Astrocyte (in vitro differentiated cells and primary cell): ENCODE measurements around the gene CNPPD1. TPM values are rescaled to one million over a fixed set of nuclear protein-coding genes. Genes with fewer than 3 reads are reported as not detected.

Source experiments
- DNase-seq: peaks from one replicate; pipeline ENCODE4 v3.0.0-alpha.2; 2010; ENCODE audit warnings: low read depth
- FAIRE-seq: peaks from 2 replicates; lab custom pipeline; 2011; peaks lifted over from hg19 to GRCh38; lab: Jason Lieb, UNC
- H2AFZ ChIP-seq: 2 replicates; pipeline ENCODE4 v1.6.0; 2012; ENCODE audit warnings: low read depth, low read length, inconsistent platforms
- H3K27ac ChIP-seq: 2 replicates; pipeline ENCODE4 v1.5.1; 2011; ENCODE audit warnings: low read depth, low read length, inconsistent platforms
- H3K27me3 ChIP-seq: 2 replicates; pipeline ENCODE4 v1.6.0; 2011; ENCODE audit warnings: low read length, inconsistent platforms; ENCODE audit not compliant: insufficient read depth
- H3K36me3 ChIP-seq: 2 replicates; pipeline ENCODE4 v1.5.1; 2011; ENCODE audit warnings: low read length, inconsistent platforms; ENCODE audit not compliant: insufficient read depth
- H3K4me1 ChIP-seq: 2 replicates; pipeline ENCODE4 v1.5.1; 2011; ENCODE audit warnings: low read length, inconsistent platforms; ENCODE audit not compliant: insufficient read depth
- H3K4me2 ChIP-seq: 2 replicates; pipeline ENCODE4 v1.6.0; 2012; ENCODE audit warnings: low read length, inconsistent platforms
- H3K4me3 ChIP-seq: 2 replicates; pipeline ENCODE4 v1.5.1; 2011; ENCODE audit warnings: low read depth, mild to moderate bottlenecking, low read length, inconsistent platforms; ENCODE audit not compliant: insufficient read depth
- H3K79me2 ChIP-seq: 2 replicates; pipeline ENCODE4 v1.6.0; 2012; ENCODE audit warnings: mild to moderate bottlenecking, low read length, inconsistent platforms; ENCODE audit not compliant: insufficient read depth
- H3K9ac ChIP-seq: 2 replicates; pipeline ENCODE4 v1.6.0; 2012; ENCODE audit warnings: mild to moderate bottlenecking, low read length, inconsistent platforms
- H3K9me3 ChIP-seq: 2 replicates; pipeline ENCODE4 v1.5.1; 2012; ENCODE audit warnings: low read depth, mild to moderate bottlenecking, low read length, inconsistent platforms; ENCODE audit not compliant: insufficient read depth
- H4K20me1 ChIP-seq: 2 replicates; pipeline ENCODE4 v1.6.0; 2012; ENCODE audit warnings: low read length, inconsistent platforms; ENCODE audit not compliant: insufficient read depth
- H3K27ac Mint-ChIP-seq: one replicate; pipeline ENCODE4 v1.8.0; 2021; ENCODE audit warnings: mild to moderate bottlenecking, mixed read lengths; ENCODE audit not compliant: unreplicated experiment
- H3K27me3 Mint-ChIP-seq: one replicate; pipeline ENCODE4 v1.8.0; 2021; ENCODE audit warnings: low read depth, mixed read lengths; ENCODE audit not compliant: unreplicated experiment
- H3K36me3 Mint-ChIP-seq: one replicate; pipeline ENCODE4 v1.8.0; 2021; ENCODE audit warnings: low read depth, mixed read lengths; ENCODE audit not compliant: unreplicated experiment
- H3K4me1 Mint-ChIP-seq: one replicate; pipeline ENCODE4 v1.8.0; 2021; ENCODE audit warnings: low read depth, mixed read lengths; ENCODE audit not compliant: unreplicated experiment
- H3K4me3 Mint-ChIP-seq: one replicate; pipeline ENCODE4 v1.8.0; 2021; ENCODE audit warnings: mild to moderate bottlenecking, moderate library complexity, mixed read lengths; ENCODE audit not compliant: unreplicated experiment
- H3K9me3 Mint-ChIP-seq: one replicate; pipeline ENCODE4 v1.8.0; 2021; ENCODE audit warnings: mild to moderate bottlenecking, mixed read lengths; ENCODE audit not compliant: unreplicated experiment
- EZH2 ChIP-seq: IDR thresholded peaks from 2 replicates; pipeline ENCODE4 v1.6.1; 2012; ENCODE audit warnings: mild to moderate bottlenecking, low read length, inconsistent platforms; ENCODE audit not compliant: insufficient read depth
- total RNA-seq: library from RNA; stranded (reverse); gene quantifications from 2 replicates; pipeline ENCODE4 v1.2.1, GENCODE V29; 2021
- TF ChIP-seq, protein P1 (sequence below): IDR thresholded peaks from 2 replicates; pipeline ENCODE4 v1.5.1; 2011; ENCODE audit warnings: low read depth, mild to moderate bottlenecking, inconsistent platforms, low read length, moderate library complexity; ENCODE audit not compliant: insufficient read depth

CNPPD1 gene
- total RNA-seq, 1 donor from 2014 or later: 28.1 TPM

DNA sequence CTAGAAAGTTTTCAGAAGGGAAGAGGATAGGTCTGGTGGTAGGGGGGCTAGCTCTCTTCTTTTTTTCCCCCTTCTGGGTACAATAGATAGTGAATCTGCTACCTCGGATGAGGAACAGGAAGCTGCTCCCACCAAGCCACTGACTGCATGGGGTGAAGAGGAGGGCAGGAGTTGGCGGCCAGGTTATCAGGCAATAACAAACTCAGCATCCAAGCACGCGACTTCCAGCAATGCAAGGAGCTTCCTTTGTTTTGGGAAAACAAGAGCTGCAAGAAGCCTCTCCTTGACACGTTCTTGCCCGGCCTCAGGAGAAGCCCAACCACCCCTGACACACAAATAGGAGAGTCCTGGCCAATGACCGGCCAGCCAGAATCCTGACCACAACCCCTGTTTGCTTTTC, 48.3 kb downstream of the CNPPD1 start:
- Histone ChIP-seq H3K4me1 (peaks cover 20% of the 10 kb centered on the region), H3K27me3 (no peaks in the 10 kb centered on the region), H3K36me3 (no peaks in the 10 kb centered on the region), H3K79me2 (no peaks in the 10 kb centered on the region), H2AFZ (no peak overlapping the region), H4K20me1 (peaks cover 15% of the 10 kb centered on the region), H3K27ac (no peak overlapping the region), H3K4me2 (no peak overlapping the region), H3K9me3 (no peaks in the 10 kb centered on the region), H3K4me3 (no peak overlapping the region), H3K9ac (no peak overlapping the region)
- no peak overlapping the region for H3K4me3 Mint-ChIP-seq
- no peak overlapping the region for H3K27ac Mint-ChIP-seq
- peaks cover 6% of the 10 kb centered on the region for H3K36me3 Mint-ChIP-seq
- no peak for FAIRE-seq
- peaks cover 20% of the 10 kb centered on the region for H3K27me3 Mint-ChIP-seq
- peaks cover 4% of the 10 kb centered on the region for H3K9me3 Mint-ChIP-seq
- no peak for DNase-seq
- TF ChIP-seq, protein P1, sequence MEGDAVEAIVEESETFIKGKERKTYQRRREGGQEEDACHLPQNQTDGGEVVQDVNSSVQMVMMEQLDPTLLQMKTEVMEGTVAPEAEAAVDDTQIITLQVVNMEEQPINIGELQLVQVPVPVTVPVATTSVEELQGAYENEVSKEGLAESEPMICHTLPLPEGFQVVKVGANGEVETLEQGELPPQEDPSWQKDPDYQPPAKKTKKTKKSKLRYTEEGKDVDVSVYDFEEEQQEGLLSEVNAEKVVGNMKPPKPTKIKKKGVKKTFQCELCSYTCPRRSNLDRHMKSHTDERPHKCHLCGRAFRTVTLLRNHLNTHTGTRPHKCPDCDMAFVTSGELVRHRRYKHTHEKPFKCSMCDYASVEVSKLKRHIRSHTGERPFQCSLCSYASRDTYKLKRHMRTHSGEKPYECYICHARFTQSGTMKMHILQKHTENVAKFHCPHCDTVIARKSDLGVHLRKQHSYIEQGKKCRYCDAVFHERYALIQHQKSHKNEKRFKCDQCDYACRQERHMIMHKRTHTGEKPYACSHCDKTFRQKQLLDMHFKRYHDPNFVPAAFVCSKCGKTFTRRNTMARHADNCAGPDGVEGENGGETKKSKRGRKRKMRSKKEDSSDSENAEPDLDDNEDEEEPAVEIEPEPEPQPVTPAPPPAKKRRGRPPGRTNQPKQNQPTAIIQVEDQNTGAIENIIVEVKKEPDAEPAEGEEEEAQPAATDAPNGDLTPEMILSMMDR: no peak
- TF ChIP-seq EZH2: no peak
- peaks cover 15% of the 10 kb centered on the region for H3K4me1 Mint-ChIP-seq

DNA sequence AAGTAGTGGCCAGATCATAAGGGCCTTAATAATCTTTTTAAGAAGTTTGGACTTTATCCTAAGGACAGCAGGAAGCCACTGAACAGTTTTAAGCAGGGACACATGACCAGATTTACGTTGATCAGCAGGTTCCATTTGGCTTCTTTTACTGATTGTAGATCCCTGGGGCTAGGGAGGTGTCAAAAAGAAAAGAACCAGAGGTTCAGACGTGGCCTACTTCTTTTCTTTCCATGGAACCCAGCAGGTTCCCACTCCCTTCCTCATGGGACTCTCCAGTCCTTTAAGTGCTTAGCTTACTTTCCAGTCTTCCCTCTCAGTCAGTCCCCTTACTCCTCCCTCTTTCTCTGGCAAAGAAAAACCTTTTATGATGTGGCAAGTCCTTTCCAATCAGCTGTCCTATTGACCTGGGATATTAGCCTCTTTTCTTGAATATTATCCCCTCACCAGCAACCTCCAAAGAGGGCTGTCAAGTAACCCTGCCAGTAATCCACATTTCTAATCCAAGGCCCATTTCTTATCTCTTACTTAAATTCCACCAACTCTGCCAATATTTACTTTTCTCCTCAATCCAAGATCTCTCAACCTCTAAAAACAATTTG, 49.6 kb downstream of the CNPPD1 start:
- Histone ChIP-seq H3K9me3 (no peaks in the 10 kb centered on the region), H3K4me1 (peaks cover 27% of the 10 kb centered on the region), H3K27me3 (no peaks in the 10 kb centered on the region), H2AFZ (no peak overlapping the region), H4K20me1 (peaks cover 15% of the 10 kb centered on the region), H3K36me3 (no peaks in the 10 kb centered on the region), H3K9ac (no peak overlapping the region), H3K4me2 (no peak overlapping the region), H3K4me3 (no peak overlapping the region), H3K27ac (no peak overlapping the region), H3K79me2 (no peaks in the 10 kb centered on the region)
- TF ChIP-seq EZH2: no peak
- TF ChIP-seq, protein P1: no peak
- DNase-seq (peak; percentile 27), FAIRE-seq (no peak)
- peaks cover 20% of the 10 kb centered on the region for H3K27me3 Mint-ChIP-seq
- H3K36me3 Mint-ChIP-seq: peaks cover 6% of the 10 kb centered on the region
- H3K9me3 Mint-ChIP-seq: peaks cover 4% of the 10 kb centered on the region
- H3K27ac Mint-ChIP-seq: no peak overlapping the region
- H3K4me3 Mint-ChIP-seq: no peak overlapping the region
- peaks cover 15% of the 10 kb centered on the region for H3K4me1 Mint-ChIP-seq

DNA sequence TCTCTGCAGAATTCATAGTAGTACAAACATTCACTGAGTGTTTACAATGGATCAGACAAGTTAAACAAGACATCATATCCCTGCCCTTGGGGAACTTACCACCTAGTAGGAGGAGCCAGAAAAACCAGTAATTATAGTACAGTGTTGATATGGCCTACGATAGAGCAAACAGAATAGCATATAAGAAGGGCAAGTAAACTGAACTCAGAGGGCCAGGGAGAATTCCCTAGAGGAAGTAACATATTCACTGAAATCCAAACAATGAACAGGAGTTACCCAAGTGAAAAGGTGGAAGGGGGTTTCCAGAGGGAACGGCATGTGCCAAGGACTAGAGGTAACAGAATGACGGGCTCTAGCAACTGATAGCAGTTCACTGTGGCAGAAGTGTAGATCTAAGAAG, 50.2 kb downstream of the CNPPD1 start:
- no peaks in the 10 kb centered on the region for H3K36me3 ChIP-seq
- Mint-ChIP-seq H3K4me3 (peak overlapping the region; percentile 2), H3K4me1 (peaks cover 15% of the 10 kb centered on the region), H3K27me3 (peaks cover 20% of the 10 kb centered on the region), H3K9me3 (peaks cover 4% of the 10 kb centered on the region), H3K27ac (no peak overlapping the region), H3K36me3 (peaks cover 6% of the 10 kb centered on the region)
- H2AFZ ChIP-seq: no peak overlapping the region
- no peak overlapping the region for H3K4me2 ChIP-seq
- H3K27me3 ChIP-seq: no peaks in the 10 kb centered on the region
- FAIRE-seq: no peak
- no peak overlapping the region for H3K27ac ChIP-seq
- peaks cover 15% of the 10 kb centered on the region for H4K20me1 ChIP-seq
- no peaks in the 10 kb centered on the region for H3K79me2 ChIP-seq
- no peak overlapping the region for H3K9ac ChIP-seq
- no peak for DNase-seq
- H3K9me3 ChIP-seq: no peaks in the 10 kb centered on the region
- TF ChIP-seq EZH2: no peak
- TF ChIP-seq, protein P1: no peak
- H3K4me1 ChIP-seq: peaks cover 27% of the 10 kb centered on the region
- no peak overlapping the region for H3K4me3 ChIP-seq
